KMS-11 (cell line): ENCODE measurements around the gene PMEPA1.

Experiments
- H2AFZ ChIP-seq: fragments of 200-600 bp; sonication (generic); 2 replicates; pipeline ENCODE4 v1.6.1; 2016; ENCODE audit warnings: antibody characterized with exemption, mixed run types, low read depth
- H3K27ac ChIP-seq: fragments of 200-600 bp; sonication (generic); 2 replicates; pipeline ENCODE4 v1.6.1; 2016; ENCODE audit warnings: mild to moderate bottlenecking, mixed run types
- H3K27me3 ChIP-seq: fragments of 200-600 bp; sonication (generic); 2 replicates; pipeline ENCODE4 v1.6.1; 2017; ENCODE audit warnings: mild to moderate bottlenecking, low read depth, mixed run types, moderate library complexity; ENCODE audit not compliant: insufficient read depth
- H3K36me3 ChIP-seq: fragments of 200-600 bp; sonication (generic); 2 replicates; pipeline ENCODE4 v1.6.1; 2017; ENCODE audit warnings: mild to moderate bottlenecking, mixed run types; ENCODE audit not compliant: insufficient read depth
- H3K4me1 ChIP-seq: fragments of 200-600 bp; sonication (generic); 2 replicates; pipeline ENCODE4 v1.6.1; 2016; ENCODE audit warnings: mild to moderate bottlenecking, low read depth, mixed run types; ENCODE audit not compliant: poor library complexity, severe bottlenecking
- H3K4me2 ChIP-seq: fragments of 200-600 bp; sonication (generic); 2 replicates; pipeline ENCODE4 v1.7.0; 2016; ENCODE audit warnings: mild to moderate bottlenecking, mixed run types
- H3K4me3 ChIP-seq: fragments of 200-600 bp; sonication (generic); IDR thresholded peaks from 2 replicates; pipeline ENCODE4 v1.6.1; 2017; ENCODE audit warnings: low read depth, low read length, mixed read lengths; ENCODE audit not compliant: insufficient read depth
- H3K79me2 ChIP-seq: fragments of 200-600 bp; sonication (generic); 2 replicates; pipeline ENCODE4 v1.6.1; 2016; ENCODE audit warnings: low read depth, mixed run types; ENCODE audit not compliant: insufficient read depth
- H3K9ac ChIP-seq: fragments of 200-600 bp; sonication (generic); 2 replicates; pipeline ENCODE4 v1.6.1; 2016; ENCODE audit warnings: mild to moderate bottlenecking, mixed run types
- H4K20me1 ChIP-seq: fragments of 200-600 bp; sonication (generic); 2 replicates; pipeline ENCODE4 v1.6.1; 2016; ENCODE audit warnings: mild to moderate bottlenecking, mixed run types; ENCODE audit not compliant: insufficient read depth
- TF ChIP-seq, protein P1 (sequence below): fragments of 200-600 bp; sonication (generic); conservative IDR thresholded peaks from 2 replicates; pipeline ENCODE4 v1.6.1; 2017; ENCODE audit warnings: low read depth, mild to moderate bottlenecking, antibody characterized with exemption, low read length, moderate library complexity, mixed read lengths

Gene PMEPA1

GRCh38 chr20:57605045-57605444 lies 104.8 kb downstream of the PMEPA1 start:
- no peak overlapping the region for H3K27ac ChIP-seq
- H3K4me1 ChIP-seq: no peaks in the 10 kb centered on the region
- H3K27me3 ChIP-seq: no peaks in the 10 kb centered on the region
- no peak overlapping the region for H3K4me2 ChIP-seq
- no peak overlapping the region for H2AFZ ChIP-seq
- H3K36me3 ChIP-seq: no peaks in the 10 kb centered on the region
- no peaks in the 10 kb centered on the region for H3K79me2 ChIP-seq
- H4K20me1 ChIP-seq: no peaks in the 10 kb centered on the region
- H3K4me3 ChIP-seq: no peak overlapping the region
- TF ChIP-seq, protein P1, sequence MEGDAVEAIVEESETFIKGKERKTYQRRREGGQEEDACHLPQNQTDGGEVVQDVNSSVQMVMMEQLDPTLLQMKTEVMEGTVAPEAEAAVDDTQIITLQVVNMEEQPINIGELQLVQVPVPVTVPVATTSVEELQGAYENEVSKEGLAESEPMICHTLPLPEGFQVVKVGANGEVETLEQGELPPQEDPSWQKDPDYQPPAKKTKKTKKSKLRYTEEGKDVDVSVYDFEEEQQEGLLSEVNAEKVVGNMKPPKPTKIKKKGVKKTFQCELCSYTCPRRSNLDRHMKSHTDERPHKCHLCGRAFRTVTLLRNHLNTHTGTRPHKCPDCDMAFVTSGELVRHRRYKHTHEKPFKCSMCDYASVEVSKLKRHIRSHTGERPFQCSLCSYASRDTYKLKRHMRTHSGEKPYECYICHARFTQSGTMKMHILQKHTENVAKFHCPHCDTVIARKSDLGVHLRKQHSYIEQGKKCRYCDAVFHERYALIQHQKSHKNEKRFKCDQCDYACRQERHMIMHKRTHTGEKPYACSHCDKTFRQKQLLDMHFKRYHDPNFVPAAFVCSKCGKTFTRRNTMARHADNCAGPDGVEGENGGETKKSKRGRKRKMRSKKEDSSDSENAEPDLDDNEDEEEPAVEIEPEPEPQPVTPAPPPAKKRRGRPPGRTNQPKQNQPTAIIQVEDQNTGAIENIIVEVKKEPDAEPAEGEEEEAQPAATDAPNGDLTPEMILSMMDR: no peak
- H3K9ac ChIP-seq: no peak overlapping the region

DNA sequence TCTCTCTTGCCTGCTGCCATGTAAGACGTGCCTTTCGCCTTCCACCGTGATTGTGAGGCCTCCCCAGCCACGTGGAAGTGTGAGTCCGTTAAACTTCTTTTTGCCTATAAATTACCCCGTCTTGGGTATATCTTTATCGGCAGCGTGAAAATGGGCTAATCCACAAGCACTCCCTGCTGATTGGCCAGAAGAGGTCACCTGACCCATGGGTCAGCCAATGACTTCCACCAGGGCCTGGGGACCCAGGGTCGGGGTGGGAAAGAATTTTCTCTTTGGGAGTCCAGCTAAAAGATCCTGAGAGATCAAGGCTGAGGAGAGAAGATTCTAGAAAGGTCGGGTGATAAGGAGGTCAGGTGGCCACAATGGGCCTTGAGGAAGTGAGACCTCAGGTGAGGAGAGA lies 106.7 kb downstream of the PMEPA1 start:
- no peak overlapping the region for H3K4me2 ChIP-seq
- H3K27ac ChIP-seq: no peak overlapping the region
- no peaks in the 10 kb centered on the region for H3K27me3 ChIP-seq
- H3K4me1 ChIP-seq: no peaks in the 10 kb centered on the region
- no peaks in the 10 kb centered on the region for H3K79me2 ChIP-seq
- no peak overlapping the region for H2AFZ ChIP-seq
- TF ChIP-seq, protein P1: no peak
- H3K36me3 ChIP-seq: no peaks in the 10 kb centered on the region
- no peak overlapping the region for H3K9ac ChIP-seq
- no peaks in the 10 kb centered on the region for H4K20me1 ChIP-seq
- H3K4me3 ChIP-seq: no peak overlapping the region

- Histone ChIP-seq H3K36me3 (no peaks in the 10 kb centered on the region), H4K20me1 (no peaks in the 10 kb centered on the region), H3K27me3 (no peaks in the 10 kb centered on the region), H3K9ac (no peak overlapping the region), H3K79me2 (no peaks in the 10 kb centered on the region), H3K27ac (no peak overlapping the region), H3K4me3 (no peak overlapping the region), H2AFZ (no peak overlapping the region), H3K4me2 (no peak overlapping the region), H3K4me1 (peaks cover 9% of the 10 kb centered on the region)
- TF ChIP-seq, protein P1: no peak
Measured at GRCh38 chr20:57601737-57602136, 108.1 kb downstream of the PMEPA1 start.

DNA sequence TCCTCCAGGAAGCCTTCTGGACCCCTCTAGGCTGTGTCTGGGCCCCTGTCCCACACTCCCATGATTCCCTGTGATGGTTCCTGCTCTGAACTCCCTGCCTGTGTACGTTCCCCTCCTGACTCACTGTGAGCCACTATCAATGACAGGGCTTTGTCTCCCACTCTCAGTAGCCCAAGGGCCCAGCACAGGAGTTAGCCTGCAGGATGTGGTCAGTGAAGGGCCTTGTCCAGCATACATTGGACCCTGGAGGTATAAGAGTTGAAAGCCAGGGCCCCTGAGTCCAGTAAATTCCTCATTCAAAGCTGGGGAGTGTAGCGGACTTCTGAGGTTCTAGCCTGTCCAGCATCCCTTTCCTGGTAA lies 108.6 kb downstream of the PMEPA1 start:
- Histone ChIP-seq H3K79me2 (no peaks in the 10 kb centered on the region), H3K4me1 (peaks cover 12% of the 10 kb centered on the region), H3K4me2 (no peak overlapping the region), H3K27me3 (no peaks in the 10 kb centered on the region), H3K36me3 (no peaks in the 10 kb centered on the region), H3K9ac (no peak overlapping the region), H3K27ac (no peak overlapping the region), H4K20me1 (no peaks in the 10 kb centered on the region), H3K4me3 (no peak overlapping the region), H2AFZ (no peak overlapping the region)
- TF ChIP-seq, protein P1: no peak
